Measurements from ENCODE around the gene SRRM1.

SRRM1 gene

DNA sequence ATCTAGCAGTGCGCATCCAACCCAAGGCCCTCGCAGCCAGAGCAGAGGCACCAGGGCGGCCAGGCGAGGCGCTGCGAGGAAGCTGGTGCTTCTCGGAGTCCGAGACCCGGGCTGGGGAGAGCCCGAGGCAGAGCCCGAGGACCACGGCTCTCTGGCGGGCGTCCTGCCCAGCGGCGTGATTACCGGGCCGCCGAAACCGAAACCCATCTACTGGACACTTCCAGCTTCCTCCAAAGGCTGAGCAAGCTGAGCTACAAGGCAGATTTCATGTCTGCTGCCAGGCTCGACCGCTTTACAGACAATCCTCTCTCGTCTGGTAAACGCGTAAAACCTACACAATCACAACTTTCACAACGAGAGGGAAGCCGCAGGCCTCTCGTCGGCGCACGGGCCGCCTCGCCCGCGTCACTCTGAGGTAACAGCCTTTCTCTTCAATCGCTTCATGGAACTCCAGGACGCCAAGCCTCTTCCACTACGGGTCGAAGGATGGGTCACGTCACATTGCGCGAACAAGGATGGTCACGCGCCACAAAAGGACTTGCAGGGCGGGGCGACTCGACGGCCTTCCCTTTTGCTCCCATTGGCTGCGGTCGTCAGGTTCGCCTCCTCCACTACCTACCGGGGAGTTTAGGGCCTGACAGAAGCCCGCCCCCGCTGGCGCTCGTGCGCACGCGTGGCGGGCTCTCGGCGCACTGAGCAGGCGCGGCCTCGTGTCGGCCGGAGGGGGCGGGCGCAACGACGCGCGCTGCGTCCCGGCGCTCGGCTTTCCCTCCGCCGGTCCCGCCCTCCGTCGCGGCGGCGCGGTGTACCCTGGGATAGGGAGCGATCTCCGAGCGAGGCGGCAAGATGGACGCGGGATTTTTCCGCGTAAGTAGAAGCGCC is at the start of gene SRRM1:
Gene SRRM1 (plus strand): TSS at position 822 of the 882 bp plus-strand sequence. CDS start 25 bp downstream, at position 847.
- DNase-seq = peak; percentile 99

DNA sequence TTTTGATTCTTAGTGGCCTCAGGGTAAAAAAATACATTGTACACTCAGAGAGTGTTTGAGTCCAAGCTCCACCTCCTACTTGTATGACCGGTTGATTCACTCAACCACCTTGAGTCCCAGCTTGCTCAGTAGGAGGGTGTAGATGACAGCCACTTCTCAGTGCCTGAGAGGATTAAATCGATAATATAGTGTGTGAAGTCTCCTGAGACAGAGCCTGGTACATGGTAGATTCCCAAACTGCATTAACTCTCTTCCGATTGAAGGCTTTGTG is 48.8 kb upstream of the SRRM1 start:
- DNase-seq = no peak

- DNase-seq = no peak
These were observed 46.7 kb upstream of the SRRM1 start for GRCh38 chr1:24596401-24596880.

GRCh38 chr1:24599265-24599664 is 43.8 kb upstream of the SRRM1 start:
- no peak for DNase-seq

- no peak for DNase-seq
These were observed 42.6 kb upstream of the SRRM1 start for GRCh38 chr1:24600551-24600950.

- DNase-seq = no peak
These were observed 37.4 kb upstream of the SRRM1 start for GRCh38 chr1:24605534-24606295.

DNA sequence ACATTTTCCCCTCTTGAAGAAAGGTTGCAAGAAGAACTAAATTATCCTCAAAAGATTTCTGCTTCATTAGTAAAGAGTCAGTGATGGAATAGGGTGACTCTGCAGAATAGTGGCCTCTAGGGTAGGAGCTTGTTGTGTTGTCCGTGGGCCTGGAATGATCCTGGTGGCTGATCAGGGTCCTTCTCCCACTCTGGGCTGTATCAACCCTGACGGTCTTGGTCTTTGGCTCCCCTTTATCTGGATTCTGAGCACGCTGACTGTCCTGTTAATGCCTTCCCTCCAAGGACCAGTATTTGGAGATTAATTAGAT is 36.9 kb upstream of the SRRM1 start:
- DNase-seq = no peak

DNA sequence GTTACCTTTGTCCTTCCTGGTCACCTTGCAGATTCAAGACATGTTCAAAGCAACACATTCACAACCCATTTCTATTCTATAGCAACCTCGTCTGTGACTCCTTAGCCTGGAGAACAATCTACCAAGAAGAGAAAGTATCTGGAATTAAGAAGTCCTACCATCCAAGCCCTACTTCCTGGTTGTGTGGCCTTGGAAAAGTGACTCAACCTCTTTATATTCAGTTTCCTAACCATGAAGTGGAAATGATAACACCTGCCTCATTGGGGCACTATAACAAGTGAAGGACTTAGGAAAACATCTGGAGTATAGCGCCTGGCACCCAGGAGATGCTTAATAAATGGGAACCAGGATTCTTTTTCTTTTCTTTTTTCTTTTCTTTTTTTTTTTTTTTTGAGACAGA is 36.5 kb upstream of the SRRM1 start:
- no peak for DNase-seq

GRCh38 chr1:24609949-24610517 is 33.1 kb upstream of the SRRM1 start:
- DNase-seq = no peak

DNA sequence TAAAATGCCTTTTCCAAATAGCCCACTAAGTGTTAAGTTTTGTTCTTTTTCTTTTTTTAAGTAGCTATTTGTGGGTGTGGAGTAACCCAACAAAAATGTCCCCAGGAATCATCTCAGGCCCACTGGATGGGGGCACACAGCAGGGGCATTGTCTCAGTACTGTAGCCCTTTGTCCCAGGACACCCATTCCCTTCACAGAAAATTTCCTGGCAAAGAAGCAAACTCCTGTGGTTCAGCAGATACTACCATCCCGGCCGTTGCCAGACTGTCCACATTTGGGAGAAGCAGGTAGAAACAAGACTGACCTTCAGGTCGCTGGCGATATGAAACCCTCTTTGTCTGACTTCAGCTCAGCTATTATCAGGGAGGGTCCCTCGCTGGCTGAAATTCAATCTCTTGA is 23.7 kb upstream of the SRRM1 start:
- DNase-seq = no peak

DNA sequence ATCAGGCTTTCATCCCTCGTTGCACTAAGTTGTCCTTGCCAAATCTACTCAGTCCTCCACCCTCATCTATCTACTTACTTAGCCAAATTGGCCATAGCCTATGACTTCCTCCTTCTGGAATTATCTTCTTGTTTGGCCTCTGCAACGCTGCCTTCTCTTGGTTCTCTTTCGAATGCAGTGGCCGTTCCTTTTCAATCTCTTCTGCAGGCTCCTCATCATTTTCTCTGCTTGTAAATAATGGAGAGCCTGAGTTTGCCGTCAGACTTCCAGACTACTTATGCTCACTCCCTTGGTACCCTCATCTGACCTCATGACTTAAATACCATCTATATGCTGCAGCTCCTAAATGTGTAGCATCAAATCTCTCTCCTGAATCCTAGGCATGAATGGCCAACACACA is 22.4 kb upstream of the SRRM1 start:
- DNase-seq = no peak

DNA sequence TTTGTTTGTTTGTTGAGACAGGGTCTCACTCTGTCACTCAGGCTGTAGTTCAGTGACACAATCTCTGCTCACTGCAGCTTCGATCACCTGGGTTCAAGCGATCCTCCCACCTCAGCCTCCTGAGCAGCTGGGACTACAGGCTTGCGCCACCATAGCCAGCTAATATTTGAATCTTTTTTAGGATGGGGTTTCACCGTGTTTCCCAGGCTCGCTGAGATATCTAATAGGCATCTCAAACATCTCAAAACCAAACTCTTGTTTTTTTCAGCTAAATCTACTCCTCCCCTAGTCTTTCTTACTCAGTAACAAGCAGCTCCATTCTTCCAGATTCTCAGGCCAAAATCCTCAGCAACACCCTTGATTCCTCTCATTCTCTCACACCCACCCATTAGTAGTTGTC is 22.0 kb upstream of the SRRM1 start:
- DNase-seq = no peak

- DNase-seq = no peak
These were observed 20.9 kb upstream of the SRRM1 start for GRCh38 chr1:24622218-24622617.

- DNase-seq = no peak
These were observed 10.3 kb upstream of the SRRM1 start for GRCh38 chr1:24632832-24633175.

DNA sequence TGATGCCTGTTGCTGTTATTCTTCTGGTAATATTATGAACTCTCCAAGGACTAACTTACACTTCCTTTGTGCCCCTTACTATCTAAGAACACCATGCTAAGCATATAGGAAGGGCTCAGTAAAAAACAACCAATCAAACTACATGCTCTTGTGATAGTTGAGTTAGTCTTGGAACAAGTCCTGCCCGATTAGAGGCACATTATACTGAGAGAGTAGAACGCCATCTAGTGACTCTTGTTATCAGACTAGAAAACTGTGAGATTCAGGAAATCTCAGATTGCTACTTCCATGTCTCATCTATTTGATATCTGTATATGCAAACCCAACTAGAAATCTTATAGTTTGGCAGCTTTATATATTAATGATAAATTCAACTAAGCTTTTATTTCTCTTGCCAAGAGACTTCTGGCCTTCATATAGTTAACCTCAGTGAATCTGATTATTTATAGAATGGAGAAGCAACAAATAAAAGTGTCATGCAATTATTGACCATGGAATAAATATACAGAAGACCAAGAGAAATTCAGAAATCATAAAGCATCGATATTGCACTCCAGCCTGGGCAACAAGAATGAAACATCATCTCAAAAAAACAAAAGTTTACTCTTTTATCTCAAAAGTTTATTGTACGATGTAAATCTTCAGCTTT is 7.8 kb upstream of the SRRM1 start:
- peak; percentile 79 for DNase-seq

GRCh38 chr1:24636661-24637357 is 6.3 kb upstream of the SRRM1 start:
- DNase-seq = peak; percentile 17

GRCh38 chr1:24639094-24639493 is 4.0 kb upstream of the SRRM1 start:
- DNase-seq = no peak

DNA sequence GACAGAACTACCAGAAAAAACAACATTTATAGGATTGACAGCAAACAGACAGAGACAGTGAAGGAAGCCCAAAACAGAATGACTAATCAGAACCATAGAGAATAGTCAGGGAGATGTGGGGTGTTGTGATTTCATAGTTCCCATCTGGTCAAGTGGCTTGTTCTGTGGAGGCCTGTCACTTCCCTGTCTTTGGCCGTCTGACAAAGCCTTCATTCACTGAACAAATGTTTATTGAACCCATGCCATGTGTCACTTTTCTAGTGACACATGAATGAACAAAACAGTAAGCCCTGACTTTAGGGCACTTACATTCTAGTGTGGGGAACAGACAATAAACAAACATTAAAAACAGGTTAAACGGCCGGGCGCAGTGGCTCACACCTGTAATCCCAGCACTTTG is 3.2 kb upstream of the SRRM1 start:
- DNase-seq = no peak

DNA sequence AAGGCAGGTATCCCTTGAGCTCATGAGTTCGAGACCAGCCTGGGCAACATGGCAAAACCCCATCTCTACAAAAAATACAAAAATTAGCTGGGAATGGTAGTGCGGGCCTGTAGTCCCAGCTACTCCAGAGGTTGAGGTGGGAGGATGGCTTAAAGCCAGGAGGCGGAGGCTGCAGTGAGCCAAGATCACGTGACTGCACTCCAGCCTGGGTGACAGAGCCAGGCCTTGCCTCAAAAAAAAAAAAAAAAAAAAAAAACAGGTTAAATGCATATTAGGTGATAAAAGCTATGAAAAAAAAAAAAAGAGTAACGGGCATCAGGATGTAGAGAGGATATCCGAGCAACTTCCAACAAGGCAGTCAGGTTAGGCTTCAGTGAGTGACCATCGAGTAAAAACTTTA is 2.8 kb upstream of the SRRM1 start:
- no peak for DNase-seq

- DNase-seq = peak; percentile 58
These were observed 1.4 kb upstream of the SRRM1 start for GRCh38 chr1:24641646-24642151.

DNA sequence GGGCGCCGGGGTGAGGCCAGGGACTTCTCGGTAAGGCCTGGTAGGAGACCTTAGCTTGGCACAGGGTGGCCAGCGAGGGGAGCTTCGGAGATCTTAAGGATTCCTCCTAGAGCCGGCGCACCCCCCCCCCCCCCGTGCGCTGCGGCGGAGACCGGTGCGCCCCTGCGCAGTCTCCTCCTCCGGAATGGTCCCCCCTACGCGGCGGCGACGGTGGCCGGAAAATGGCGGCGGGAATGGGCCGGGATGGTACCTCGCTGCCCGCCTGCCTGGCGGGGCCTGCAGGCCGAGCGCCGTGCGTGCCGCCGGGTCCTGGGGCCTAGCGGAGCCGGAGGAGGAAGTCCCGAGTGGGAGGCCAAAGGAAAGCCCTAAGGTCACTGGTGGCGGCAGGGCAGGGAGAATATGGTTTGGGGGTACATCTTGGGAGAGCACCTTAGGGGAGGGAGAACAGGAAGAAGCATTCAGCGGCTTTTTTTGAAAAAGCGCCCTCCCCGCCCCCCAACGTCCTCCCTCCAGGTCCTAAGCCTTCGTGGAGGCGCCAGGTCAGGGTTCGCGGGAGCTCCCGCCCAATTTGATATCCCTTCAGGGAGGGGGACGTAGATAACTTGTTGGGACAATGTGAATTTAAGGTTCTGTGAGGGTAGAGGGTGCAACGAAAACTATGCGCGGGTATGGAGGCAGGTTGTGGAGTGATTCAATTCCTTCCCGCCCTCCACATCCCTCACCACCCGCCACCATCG is 429 bp downstream of the SRRM1 start:
- peak; percentile 67 for DNase-seq

DNA sequence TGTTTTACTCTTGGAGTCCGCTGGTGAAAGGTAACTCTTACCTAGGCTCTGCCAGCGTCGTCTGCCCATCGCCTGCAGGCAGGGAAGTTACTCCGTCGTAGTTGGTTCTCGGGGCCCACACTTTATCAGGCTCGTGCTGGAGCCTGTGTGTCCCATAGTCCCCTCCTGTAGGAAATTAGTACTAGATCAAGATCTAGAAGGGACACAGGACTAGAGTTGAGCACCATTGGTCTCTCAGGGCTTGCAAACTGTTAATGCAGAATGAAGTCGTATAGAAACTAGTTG is 940 bp downstream of the SRRM1 start:
- peak; percentile 57 for DNase-seq

Measured in OCI-M1 (cell line).